ENCODE results near the gene MARK2. TPM values are rescaled to one million over a fixed set of nuclear protein-coding genes. Genes with fewer than 3 reads are reported as not detected.

MARK2 gene
- total RNA-seq, 1 donor from 2014 or later = 44.9 TPM

DNA sequence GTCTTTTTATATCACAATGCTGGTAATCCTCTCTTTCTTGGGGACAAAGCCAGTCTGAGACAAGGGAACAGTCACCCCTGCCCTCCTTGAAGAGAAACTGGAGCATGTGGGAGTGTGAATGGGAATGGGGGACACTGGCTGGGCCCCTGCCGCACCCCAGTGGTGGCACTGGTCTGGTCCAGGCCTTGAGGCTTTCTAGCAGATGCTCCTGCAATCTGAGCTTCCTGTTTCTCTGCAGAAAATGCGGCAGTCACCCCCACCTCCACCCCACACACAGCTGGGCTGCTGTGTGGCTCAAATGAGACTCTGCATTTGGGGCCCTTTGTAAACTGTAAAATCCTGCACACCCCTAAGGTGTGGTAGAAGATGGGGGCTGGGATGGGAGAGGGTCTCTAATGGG, 6.6 kb upstream of the MARK2 start:
- intact Hi-C loops (cut with DNase I) = loop anchor here (10.0 kb wide), 1 partner anchor 112 kb away; no protein-coding TSS in a partner anchor
- TF ChIP-seq, protein P1, sequence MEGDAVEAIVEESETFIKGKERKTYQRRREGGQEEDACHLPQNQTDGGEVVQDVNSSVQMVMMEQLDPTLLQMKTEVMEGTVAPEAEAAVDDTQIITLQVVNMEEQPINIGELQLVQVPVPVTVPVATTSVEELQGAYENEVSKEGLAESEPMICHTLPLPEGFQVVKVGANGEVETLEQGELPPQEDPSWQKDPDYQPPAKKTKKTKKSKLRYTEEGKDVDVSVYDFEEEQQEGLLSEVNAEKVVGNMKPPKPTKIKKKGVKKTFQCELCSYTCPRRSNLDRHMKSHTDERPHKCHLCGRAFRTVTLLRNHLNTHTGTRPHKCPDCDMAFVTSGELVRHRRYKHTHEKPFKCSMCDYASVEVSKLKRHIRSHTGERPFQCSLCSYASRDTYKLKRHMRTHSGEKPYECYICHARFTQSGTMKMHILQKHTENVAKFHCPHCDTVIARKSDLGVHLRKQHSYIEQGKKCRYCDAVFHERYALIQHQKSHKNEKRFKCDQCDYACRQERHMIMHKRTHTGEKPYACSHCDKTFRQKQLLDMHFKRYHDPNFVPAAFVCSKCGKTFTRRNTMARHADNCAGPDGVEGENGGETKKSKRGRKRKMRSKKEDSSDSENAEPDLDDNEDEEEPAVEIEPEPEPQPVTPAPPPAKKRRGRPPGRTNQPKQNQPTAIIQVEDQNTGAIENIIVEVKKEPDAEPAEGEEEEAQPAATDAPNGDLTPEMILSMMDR (IDR thresholded peaks at IDR 0.05) = no peak
- H3K27ac ChIP-seq = no peak overlapping the region
- peaks cover 5% of the 10 kb centered on the region for H3K36me3 ChIP-seq
- H3K9me3 ChIP-seq = no peaks in the 10 kb centered on the region
- DNase-seq (no peak), ATAC-seq (no peak)
- H3K4me3 ChIP-seq = no peak overlapping the region
- H3K4me1 ChIP-seq = peaks cover 4% of the 10 kb centered on the region
- no peaks in the 10 kb centered on the region for H3K27me3 ChIP-seq (ENCODE audit: low read depth)

DNA sequence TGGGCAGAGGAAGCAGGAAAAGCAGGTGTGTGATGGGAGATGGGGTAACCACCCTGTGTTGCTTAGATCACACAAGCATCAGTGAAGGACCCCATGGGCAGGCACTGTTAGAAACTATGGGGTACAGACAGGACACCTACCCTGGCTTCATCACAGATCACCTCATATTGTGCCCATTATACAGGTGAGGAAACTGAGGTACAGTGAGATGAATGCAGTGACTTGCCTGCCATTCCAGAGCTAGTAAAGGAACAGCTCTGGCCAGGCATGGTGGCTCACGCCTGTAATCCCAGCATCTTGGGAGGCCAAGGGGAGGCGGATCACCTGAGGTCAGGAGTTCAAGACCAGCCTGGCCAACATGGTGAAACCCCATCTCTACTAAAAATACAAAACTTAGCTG, 5.9 kb upstream of the MARK2 start:
- Histone ChIP-seq H3K36me3 (no peaks in the 10 kb centered on the region), H3K4me3 (no peak overlapping the region), H3K4me1 (peaks cover 11% of the 10 kb centered on the region), H3K27me3 (ENCODE audit: low read depth) (no peaks in the 10 kb centered on the region), H3K27ac (no peak overlapping the region), H3K9me3 (no peaks in the 10 kb centered on the region)
- TF ChIP-seq, protein P1 (IDR thresholded peaks at IDR 0.05) = no peak
- intact Hi-C loops (cut with DNase I) = loop anchor here (10.0 kb wide), 1 partner anchor 112 kb away; no protein-coding TSS in a partner anchor
- DNase-seq = no peak
- no peak for ATAC-seq

DNA sequence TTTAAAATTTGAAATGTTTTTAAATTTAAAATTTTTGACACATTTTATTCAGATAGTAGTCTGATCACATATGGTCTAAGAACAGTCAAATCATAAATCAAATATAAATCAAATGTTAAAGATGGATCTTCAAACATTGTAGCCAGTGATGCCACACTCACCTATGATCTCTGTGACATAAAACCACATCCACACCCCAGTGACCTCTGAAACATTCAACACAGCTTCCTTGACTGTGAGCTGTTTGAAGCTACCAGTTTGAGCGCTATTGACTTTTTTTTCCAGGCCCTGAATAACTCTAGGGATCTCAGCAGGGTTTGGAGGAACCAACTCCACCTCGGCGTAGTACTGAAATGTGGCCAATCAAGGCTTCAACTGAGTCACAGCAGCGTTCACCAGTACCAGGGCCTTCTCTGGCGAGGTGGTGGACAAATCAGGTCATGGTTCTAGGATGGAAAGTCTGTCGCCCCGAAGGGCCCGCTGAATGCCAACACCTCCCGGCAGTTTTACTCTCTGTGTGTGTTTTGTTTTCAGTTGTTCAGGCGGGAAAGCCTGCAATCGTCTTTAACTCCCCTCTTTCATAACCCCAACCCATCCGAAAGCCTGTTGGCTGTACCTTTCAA, 4.3 kb upstream of the MARK2 start:
- Histone ChIP-seq H3K36me3 (no peaks in the 10 kb centered on the region), H3K27me3 (ENCODE audit: low read depth) (no peaks in the 10 kb centered on the region), H3K9me3 (no peaks in the 10 kb centered on the region), H3K4me3 (no peak overlapping the region), H3K4me1 (peaks cover 14% of the 10 kb centered on the region), H3K27ac (no peak overlapping the region)
- no peak for ATAC-seq
- intact Hi-C loops (cut with DNase I) = loop anchor here (10.0 kb wide), 1 partner anchor 110 kb away; no protein-coding TSS in a partner anchor
- TF ChIP-seq, protein P1 (IDR thresholded peaks at IDR 0.05) = no peak
- no peak for DNase-seq

DNA sequence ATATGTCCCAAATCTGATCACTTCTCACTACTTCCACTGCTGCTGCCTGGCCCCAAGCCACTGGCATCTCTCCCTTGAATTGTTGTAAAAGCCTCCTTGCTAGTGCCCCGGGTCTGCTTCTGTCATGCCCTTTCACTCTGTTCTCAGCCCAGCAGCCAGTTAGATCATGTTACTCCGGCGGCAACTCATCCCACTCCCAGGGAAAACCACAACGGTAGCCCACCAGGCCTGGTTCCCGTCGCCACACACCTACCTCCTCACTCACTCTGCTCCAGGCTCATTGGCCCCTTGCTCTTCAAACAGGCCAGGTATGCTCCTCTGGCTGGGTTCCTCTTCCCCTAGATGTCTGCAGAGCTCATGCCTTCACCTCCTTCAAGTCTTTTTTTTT, 3.8 kb upstream of the MARK2 start:
- no peak for DNase-seq
- TF ChIP-seq, protein P1 (IDR thresholded peaks at IDR 0.05) = no peak
- Histone ChIP-seq H3K4me1 (peaks cover 17% of the 10 kb centered on the region), H3K36me3 (no peaks in the 10 kb centered on the region), H3K4me3 (no peak overlapping the region), H3K27ac (no peak overlapping the region), H3K9me3 (no peaks in the 10 kb centered on the region), H3K27me3 (ENCODE audit: low read depth) (no peaks in the 10 kb centered on the region)
- intact Hi-C loops (cut with DNase I) = loop anchor here (10.0 kb wide), 1 partner anchor 110 kb away; no protein-coding TSS in a partner anchor
- ATAC-seq = no peak

DNA sequence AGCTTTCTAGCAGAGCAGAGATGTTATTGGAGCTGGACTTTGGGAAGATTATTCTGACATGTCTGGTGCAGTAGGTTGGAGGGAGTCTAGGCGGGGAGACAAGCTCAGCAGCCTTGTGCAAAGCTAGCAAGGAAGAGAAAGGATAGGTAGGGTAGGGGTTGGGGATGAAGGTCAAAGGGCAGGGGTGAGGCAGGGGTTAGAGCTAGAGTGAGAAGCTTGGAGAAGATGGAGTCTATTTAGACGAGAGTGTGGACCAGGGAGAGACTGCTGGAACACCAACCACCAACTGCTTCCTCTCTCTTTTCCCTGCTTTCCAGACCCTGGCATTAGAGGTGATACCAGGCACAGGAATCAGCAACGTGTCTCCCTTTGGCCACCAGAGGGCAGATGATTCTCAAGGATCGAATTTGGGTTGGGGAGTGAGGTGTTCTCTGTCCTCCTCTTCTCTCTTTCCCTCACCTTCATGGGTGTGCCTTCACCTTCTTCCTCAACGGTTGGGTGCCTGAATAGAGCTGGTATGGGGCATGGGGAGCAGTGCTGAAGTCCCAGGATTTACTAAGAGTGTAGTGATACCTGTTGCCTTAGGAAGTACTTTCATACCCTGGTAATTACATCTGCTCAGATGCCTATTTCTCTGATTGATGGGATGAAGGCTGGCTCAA, 1.8 kb upstream of the MARK2 start:
- peak; percentile 37 to 55 for ATAC-seq
- intact Hi-C loops (cut with DNase I) = loop anchor here (10.0 kb wide), 1 partner anchor 108 kb away; no protein-coding TSS in a partner anchor
- DNase-seq = peak; percentile 73
- no peak overlapping the region for H3K4me3 ChIP-seq
- H3K36me3 ChIP-seq = peaks cover 5% of the 10 kb centered on the region
- peaks cover 37% of the 10 kb centered on the region for H3K4me1 ChIP-seq
- H3K9me3 ChIP-seq = no peaks in the 10 kb centered on the region
- H3K27me3 ChIP-seq (ENCODE audit: low read depth) = no peaks in the 10 kb centered on the region
- peak overlapping the region; percentile 84 for H3K27ac ChIP-seq
- TF ChIP-seq, protein P1 (IDR thresholded peaks at IDR 0.05) = peak; percentile 89

Data from lower lobe of right lung (tissue), 2 donors.